NCI-H510A (cell line): Measurements from ENCODE around the gene ZNF609.

Source experiments
- DNase-seq: peaks from one replicate; lab custom pipeline; 2025; lab: John Stamatoyannopoulos, UW

The ZNF609 gene

GRCh38 chr15:64503640-64504039, 43.3 kb downstream of the ZNF609 start:
- no peak for DNase-seq

- DNase-seq, result no peak
Measured at GRCh38 chr15:64507293-64507802, 47.0 kb downstream of the ZNF609 start.

GRCh38 chr15:64507845-64508244, 47.5 kb downstream of the ZNF609 start:
- DNase-seq, result no peak

- no peak for DNase-seq
Measured at GRCh38 chr15:64513823-64514222, 53.4 kb downstream of the ZNF609 start.

GRCh38 chr15:64515196-64515595, 54.8 kb downstream of the ZNF609 start:
- DNase-seq, result no peak

- no peak for DNase-seq
Measured at GRCh38 chr15:64515825-64516224, 55.4 kb downstream of the ZNF609 start.

GRCh38 chr15:64519897-64520296, 59.5 kb downstream of the ZNF609 start:
- DNase-seq, result no peak

- DNase-seq, result no peak
Measured at GRCh38 chr15:64521201-64521600, 60.8 kb downstream of the ZNF609 start.

GRCh38 chr15:64521726-64522164, 61.4 kb downstream of the ZNF609 start:
- no peak for DNase-seq

- DNase-seq, result no peak
Measured at GRCh38 chr15:64522226-64522823, 61.9 kb downstream of the ZNF609 start.

- no peak for DNase-seq
Measured at GRCh38 chr15:64523240-64523639, 62.9 kb downstream of the ZNF609 start.

GRCh38 chr15:64524778-64525177, 64.4 kb downstream of the ZNF609 start:
- DNase-seq, result no peak

- DNase-seq, result no peak
Measured at GRCh38 chr15:64525828-64526530, 65.6 kb downstream of the ZNF609 start.

GRCh38 chr15:64527263-64527984, 67.0 kb downstream of the ZNF609 start:
- no peak for DNase-seq

- no peak for DNase-seq
Measured at GRCh38 chr15:64528871-64529270, 68.5 kb downstream of the ZNF609 start.

- DNase-seq, result no peak
Measured at GRCh38 chr15:64530472-64530871, 70.1 kb downstream of the ZNF609 start.

GRCh38 chr15:64530918-64531317, 70.5 kb downstream of the ZNF609 start:
- DNase-seq, result no peak

- DNase-seq, result no peak
Measured at GRCh38 chr15:64532521-64533315, 72.3 kb downstream of the ZNF609 start.

GRCh38 chr15:64535460-64536243, 75.3 kb downstream of the ZNF609 start:
- no peak for DNase-seq

- DNase-seq, result no peak
Measured at GRCh38 chr15:64536244-64536836, 76.0 kb downstream of the ZNF609 start.

GRCh38 chr15:64542091-64542490, 81.7 kb downstream of the ZNF609 start:
- DNase-seq, result no peak
